K562 (cell line): Measurements from ENCODE around the gene PPP2R3B. TPM values are rescaled to one million over a fixed set of nuclear protein-coding genes. Genes with fewer than 3 reads are reported as not detected.

Source experiments
- CREBBP ChIP-seq: IDR thresholded peaks from one replicate; pipeline ENCODE4 v1.6.1; 2012; ENCODE audit warnings: low read depth, mild to moderate bottlenecking, control low read depth, inconsistent platforms, low read length
- FOSL1 ChIP-seq: fragments of 200-800 bp; sonication (Bioruptor generic); conservative IDR thresholded peaks from 2 replicates; pipeline ENCODE4 v1.6.1; 2016; ENCODE audit warnings: missing genetic modification characterization, missing compliant biosample characterization
- FOXJ3 ChIP-seq: sonication (generic); formaldehyde crosslinking; IDR thresholded peaks from 2 replicates; pipeline ENCODE4 v1.4.0; 2020; ENCODE audit warnings: mild to moderate bottlenecking, missing genetic modification reagents
- GATAD2B ChIP-seq: fragments of 450-650 bp; IDR thresholded peaks from 2 replicates; pipeline ENCODE4 v1.6.1; 2017; ENCODE audit warnings: mild to moderate bottlenecking, borderline replicate concordance
- MCM5 ChIP-seq: fragments of 450-650 bp; IDR thresholded peaks from 2 replicates; pipeline ENCODE4 v1.6.1; 2016; ENCODE audit warnings: low read depth
- MEF2D ChIP-seq: conservative IDR thresholded peaks from 2 replicates; pipeline ENCODE4 v1.6.1; 2016; ENCODE audit warnings: low read depth, missing genetic modification characterization, missing compliant biosample characterization
- SIN3B ChIP-seq: fragments of 450-650 bp; IDR thresholded peaks from 2 replicates; pipeline ENCODE4 v1.6.1; 2017; ENCODE audit warnings: low read depth, mild to moderate bottlenecking, moderate library complexity
- SP2 ChIP-seq: IDR thresholded peaks from 2 replicates; pipeline ENCODE4 v1.6.1; 2011; ENCODE audit warnings: mild to moderate bottlenecking, low read depth, low read length, moderate library complexity; ENCODE audit not compliant: poor library complexity, severe bottlenecking; ENCODE audit errors: extremely low read depth
- TCFL5 ChIP-seq: fragments of 250-450 bp; sonication (Bioruptor Pico); conservative IDR thresholded peaks from 2 replicates; pipeline ENCODE4 v1.6.1; 2021; ENCODE audit warnings: mild to moderate bottlenecking, moderate library complexity, matching md5 sums
- THRAP3 ChIP-seq: fragments of 450-650 bp; IDR thresholded peaks from 2 replicates; pipeline ENCODE4 v1.6.1; 2016; ENCODE audit warnings: mild to moderate bottlenecking, inconsistent platforms, borderline replicate concordance
- ZBTB8A ChIP-seq: fragments of 450-650 bp; IDR thresholded peaks from 2 replicates; pipeline ENCODE4 v1.6.1; 2018; ENCODE audit warnings: mild to moderate bottlenecking, moderate library complexity; ENCODE audit not compliant: partially characterized antibody
- ZNF518B ChIP-seq: fragments of 250-450 bp; sonication (Bioruptor Pico); IDR thresholded peaks from 2 replicates; pipeline ENCODE4 v1.5.0; 2021; ENCODE audit warnings: mild to moderate bottlenecking, moderate library complexity
- ZNF707 ChIP-seq: fragments of 250-450 bp; sonication (Bioruptor Pico); conservative IDR thresholded peaks from 2 replicates; pipeline ENCODE4 v1.8.0; 2022; ENCODE audit warnings: inconsistent platforms, mild to moderate bottlenecking, moderate library complexity
- ZNF780A ChIP-seq: fragments of 250-450 bp; sonication (Bioruptor Pico); IDR thresholded peaks from 2 replicates; pipeline ENCODE4 v1.5.0; 2021; ENCODE audit warnings: mild to moderate bottlenecking
- ZSCAN29 ChIP-seq: fragments of 450-650 bp; IDR thresholded peaks from 2 replicates; pipeline ENCODE4 v1.6.1; 2017
- polyA plus RNA-seq, 8 experiments: library from polyadenylated mRNA; depleted of rRNA in 4 of 8; stranded (reverse) in 5 of 8; unstranded in 3 of 8; fragments of >200 nt; fragmentation: Nextera tagmentation in 2 of 8; fragmentation: Illumina TruSeq in 1 of 8; extraction: Ambion mirVana in 2 of 8; extraction: Trizol in 1 of 8; gene quantifications; 2 replicates each; pipeline versions ENCODE4 v1.2.1 to v1.2.3, GENCODE V29; 2011 to 2014; ENCODE audit warnings: inconsistent platforms in 1 of 8, missing spikeins in 1 of 8
- total RNA-seq, 7 experiments: library from RNA; depleted of rRNA in 6 of 7; stranded (reverse); fragments of >200 nt in 6 of 7; fragmentation: Illumina TruSeq in 2 of 7; extraction: Trizol in 2 of 7; gene quantifications; 2 replicates each; pipeline versions ENCODE4 v1.2.1 to v1.2.3, GENCODE V29; 2011 to 2021; ENCODE audit warnings: low replicate concordance in 1 of 7
- TF ChIP-seq, protein P1 (sequence below): fragments of 450-650 bp; conservative IDR thresholded peaks from 2 replicates; pipeline ENCODE4 v1.6.1; 2016; ENCODE audit warnings: missing genetic modification characterization, low read depth, mild to moderate bottlenecking, missing compliant biosample characterization, moderate library complexity
- TF ChIP-seq, protein P2 (sequence below): fragments of 450-650 bp; formaldehyde crosslinking; IDR thresholded peaks from 2 replicates; pipeline ENCODE4 v1.4.0; 2022; ENCODE audit warnings: missing genetic modification characterization
- TF ChIP-seq, protein P3 (sequence below), 2 experiments: IDR thresholded peaks in 1 of 2; conservative IDR thresholded peaks in 1 of 2; 2 replicates each; pipeline ENCODE4 v1.6.1; 2016; ENCODE audit warnings: low read depth in 2 of 2, mild to moderate bottlenecking in 1 of 2, missing compliant biosample characterization in 1 of 2, missing genetic modification characterization in 1 of 2, moderate library complexity in 1 of 2

PPP2R3B gene
- total and polyA plus RNA-seq, 9 of the 15 experiments (the other 6 are each of a cell fraction or from before 2014, with no cell fraction given): 0.04 to 18.2 (median 8.2) TPM; not detected in 1

DNA sequence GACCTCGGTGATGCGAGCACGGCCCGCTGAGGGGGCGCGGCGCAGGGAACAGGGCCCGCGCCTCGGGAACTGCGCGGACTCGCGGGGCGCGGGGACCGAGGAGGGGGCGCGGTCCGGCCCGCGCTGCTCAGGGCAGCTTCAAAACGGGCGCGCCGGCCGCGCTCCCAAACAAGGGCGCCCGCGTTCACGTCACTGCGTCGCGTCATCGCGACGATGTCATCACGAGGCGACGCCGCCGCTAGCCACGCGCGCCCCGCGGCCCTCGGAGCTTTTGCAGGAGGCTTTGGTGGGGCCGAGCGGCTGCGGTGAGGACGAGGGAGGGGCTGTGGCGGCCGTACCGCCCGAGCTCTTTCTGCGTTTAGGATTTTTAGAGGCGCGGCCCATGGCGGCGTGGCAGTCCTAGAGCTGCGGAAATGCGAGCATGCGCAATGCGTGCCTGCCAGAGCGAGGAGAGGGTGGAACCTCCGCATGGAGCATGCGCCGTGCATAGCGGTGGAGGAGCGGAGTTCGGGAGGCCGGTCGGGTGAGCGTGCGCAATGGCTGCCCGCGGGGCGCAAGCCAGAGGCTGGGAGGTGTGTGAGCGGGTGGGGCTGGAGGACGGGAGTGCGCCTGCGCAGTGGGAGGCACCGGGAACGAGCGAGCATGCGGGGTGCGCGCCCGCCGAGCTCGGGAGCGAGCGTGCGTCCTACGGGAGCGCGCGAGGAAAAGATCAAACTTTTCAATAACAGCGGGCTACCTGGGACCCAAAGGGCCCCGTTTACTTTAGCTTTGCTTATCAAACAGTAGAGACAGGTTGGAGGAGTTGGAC is at the start of gene PPP2R3B (continued):
- peak; percentile 44; the same call in 1 of the 2 replicates for TF ChIP-seq FOSL1 (tag)
- TF ChIP-seq THRAP3: no peak
- no peak for TF ChIP-seq ZNF518B
- no peak for TF ChIP-seq ZSCAN29
- TF ChIP-seq CREBBP: no peak
- TF ChIP-seq MCM5: no peak
- TF ChIP-seq ZNF707 (CRISPR knock-in tag): no peak
- no peak for TF ChIP-seq ZBTB8A
- TF ChIP-seq TCFL5 (CRISPR knock-in tag): no peak
- TF ChIP-seq SIN3B: peak; percentile 94
- no peak for TF ChIP-seq MEF2D (tag)
- no peak for TF ChIP-seq ZNF780A (CRISPR knock-in tag)
- TF ChIP-seq, protein P1, sequence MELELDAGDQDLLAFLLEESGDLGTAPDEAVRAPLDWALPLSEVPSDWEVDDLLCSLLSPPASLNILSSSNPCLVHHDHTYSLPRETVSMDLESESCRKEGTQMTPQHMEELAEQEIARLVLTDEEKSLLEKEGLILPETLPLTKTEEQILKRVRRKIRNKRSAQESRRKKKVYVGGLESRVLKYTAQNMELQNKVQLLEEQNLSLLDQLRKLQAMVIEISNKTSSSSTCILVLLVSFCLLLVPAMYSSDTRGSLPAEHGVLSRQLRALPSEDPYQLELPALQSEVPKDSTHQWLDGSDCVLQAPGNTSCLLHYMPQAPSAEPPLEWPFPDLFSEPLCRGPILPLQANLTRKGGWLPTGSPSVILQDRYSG (tag): no peak; the same call in 1 of the 2 replicates
- TF ChIP-seq SP2: no peak
- TF ChIP-seq GATAD2B: 0 out of 2 replicates have a peak, but pooled peaks have one; percentile 42
- no peak for TF ChIP-seq FOXJ3 (CRISPR knock-in tag)
- TF ChIP-seq, protein P2, sequence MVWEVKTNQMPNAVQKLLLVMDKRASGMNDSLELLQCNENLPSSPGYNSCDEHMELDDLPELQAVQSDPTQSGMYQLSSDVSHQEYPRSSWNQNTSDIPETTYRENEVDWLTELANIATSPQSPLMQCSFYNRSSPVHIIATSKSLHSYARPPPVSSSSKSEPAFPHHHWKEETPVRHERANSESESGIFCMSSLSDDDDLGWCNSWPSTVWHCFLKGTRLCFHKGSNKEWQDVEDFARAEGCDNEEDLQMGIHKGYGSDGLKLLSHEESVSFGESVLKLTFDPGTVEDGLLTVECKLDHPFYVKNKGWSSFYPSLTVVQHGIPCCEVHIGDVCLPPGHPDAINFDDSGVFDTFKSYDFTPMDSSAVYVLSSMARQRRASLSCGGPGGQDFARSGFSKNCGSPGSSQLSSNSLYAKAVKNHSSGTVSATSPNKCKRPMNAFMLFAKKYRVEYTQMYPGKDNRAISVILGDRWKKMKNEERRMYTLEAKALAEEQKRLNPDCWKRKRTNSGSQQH (CRISPR knock-in tag): no peak
- TF ChIP-seq, protein P3, sequence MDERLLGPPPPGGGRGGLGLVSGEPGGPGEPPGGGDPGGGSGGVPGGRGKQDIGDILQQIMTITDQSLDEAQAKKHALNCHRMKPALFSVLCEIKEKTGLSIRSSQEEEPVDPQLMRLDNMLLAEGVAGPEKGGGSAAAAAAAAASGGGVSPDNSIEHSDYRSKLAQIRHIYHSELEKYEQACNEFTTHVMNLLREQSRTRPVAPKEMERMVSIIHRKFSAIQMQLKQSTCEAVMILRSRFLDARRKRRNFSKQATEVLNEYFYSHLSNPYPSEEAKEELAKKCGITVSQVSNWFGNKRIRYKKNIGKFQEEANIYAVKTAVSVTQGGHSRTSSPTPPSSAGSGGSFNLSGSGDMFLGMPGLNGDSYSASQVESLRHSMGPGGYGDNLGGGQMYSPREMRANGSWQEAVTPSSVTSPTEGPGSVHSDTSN (CRISPR knock-in tag; IDR thresholded peaks at IDR 0.05; ENCODE audit: low read depth): no peak
- TF ChIP-seq, protein P3 (tag; conservative IDR thresholded peaks at IDR 0.05; ENCODE audit: low read depth): no peak
